CD4-positive, alpha-beta T cell (primary cell): ENCODE measurements around the gene IL1RAPL2. TPM values are rescaled to one million over a fixed set of nuclear protein-coding genes. Genes with fewer than 3 reads are reported as not detected.

ENCODE experiments used
- ATAC-seq: fragments of 200-7000 bp; cut with Tn5 transposase; one replicate; pipeline ENCODE4 v1.10.0; 2022; ENCODE audit warnings: mild to moderate bottlenecking; ENCODE audit not compliant: poor library complexity
- CTCF ChIA-PET: fragments of 350-600 bp; sonication (Branson Sonifier 250); formaldehyde crosslinking; loops from one replicate; lab custom pipeline; 2021; ENCODE audit warnings: antibody characterized with exemption, inconsistent platforms; lab: Charles Lee
- POLR2A ChIA-PET: fragments of 350-600 bp; sonication (Branson Sonifier 250); formaldehyde crosslinking; loops from one replicate; lab custom pipeline; 2021; ENCODE audit warnings: antibody characterized with exemption, inconsistent platforms; lab: Charles Lee
- DNase-seq, 14 experiments: peaks; one replicate each; pipeline ENCODE4 v3.0.0-alpha.2; 2013 to 2020; ENCODE audit warnings: mixed read lengths in 2 of 14
- H3K27ac ChIP-seq, 2 donors: one replicate each; pipeline versions ENCODE4 v1.5.1 to v1.7.0; 2013; ENCODE audit warnings: low read length in 2 of 2, low read depth in 1 of 2, mild to moderate bottlenecking in 1 of 2
- H3K27me3 ChIP-seq, 2 experiments: 1 replicate in 1 of 2; 2 replicates in 1 of 2; pipeline versions ENCODE4 v1.6.1 to v1.7.0; 2013; ENCODE audit warnings: low read length in 2 of 2, control low read depth in 1 of 2, mild to moderate bottlenecking in 1 of 2, moderate library complexity in 1 of 2; ENCODE audit not compliant: insufficient read depth in 2 of 2, control insufficient read depth in 1 of 2
- H3K36me3 ChIP-seq: one replicate; pipeline ENCODE4 v1.6.1; 2013; ENCODE audit warnings: low read length, control low read depth; ENCODE audit not compliant: insufficient read depth
- H3K4me1 ChIP-seq: one replicate; pipeline ENCODE4 v1.6.1; 2013; ENCODE audit warnings: low read length, control low read depth; ENCODE audit not compliant: insufficient read depth
- H3K4me3 ChIP-seq: one replicate; pipeline ENCODE4 v1.5.1; 2013; ENCODE audit warnings: mild to moderate bottlenecking, low read length, moderate library complexity
- H3K9me3 ChIP-seq, 2 experiments: 1 replicate in 1 of 2; 2 replicates in 1 of 2; pipeline versions ENCODE4 v1.6.1 to v1.7.0; 2013; ENCODE audit warnings: low read length in 2 of 2, mild to moderate bottlenecking in 2 of 2, control low read depth in 1 of 2, moderate library complexity in 1 of 2; ENCODE audit not compliant: control insufficient read depth in 1 of 2, insufficient read depth in 1 of 2
- H3K27ac Mint-ChIP-seq: one replicate; pipeline ENCODE4 v1.8.0; 2020; ENCODE audit warnings: mixed read lengths
- H3K27me3 Mint-ChIP-seq: one replicate; pipeline ENCODE4 v1.8.0; 2021; ENCODE audit warnings: mixed read lengths
- H3K36me3 Mint-ChIP-seq: one replicate; pipeline ENCODE4 v1.8.0; 2021; ENCODE audit warnings: low read depth, mixed read lengths
- H3K4me1 Mint-ChIP-seq: one replicate; pipeline ENCODE4 v1.8.0; 2021; ENCODE audit warnings: low read depth, mixed read lengths
- H3K4me3 Mint-ChIP-seq: one replicate; pipeline ENCODE4 v1.8.0; 2020; ENCODE audit warnings: mild to moderate bottlenecking, mixed read lengths
- H3K9me3 Mint-ChIP-seq: one replicate; pipeline ENCODE4 v1.8.0; 2020; ENCODE audit warnings: mixed read lengths
- intact Hi-C, 2 experiments: fragments of 100-400 bp; cut with DNase I in 1 of 2; cut with micrococcal nuclease in 1 of 2; formaldehyde crosslinking; loops; one replicate each; pipeline versions ENCODE4 v1.15.1 to v1.9.0; 2023 to 2025; cut with DNase I, micrococcal nuclease
- total RNA-seq, 174 experiments: library from RNA in 2 of 174; stranded (reverse) in 2 of 174; gene quantifications; one replicate each; pipeline ENCODE4 v1.2.3 and lab custom pipeline; 2021 to 2026
- TF ChIP-seq, protein P1 (sequence below): fragments of 200-600 bp; IDR thresholded peaks from one replicate; pipeline ENCODE4 v1.8.0; 2022; ENCODE audit warnings: antibody characterized with exemption, mild to moderate bottlenecking

Gene IL1RAPL2
- total RNA-seq, 2 experiments from 2014 or later: not detected

DNA sequence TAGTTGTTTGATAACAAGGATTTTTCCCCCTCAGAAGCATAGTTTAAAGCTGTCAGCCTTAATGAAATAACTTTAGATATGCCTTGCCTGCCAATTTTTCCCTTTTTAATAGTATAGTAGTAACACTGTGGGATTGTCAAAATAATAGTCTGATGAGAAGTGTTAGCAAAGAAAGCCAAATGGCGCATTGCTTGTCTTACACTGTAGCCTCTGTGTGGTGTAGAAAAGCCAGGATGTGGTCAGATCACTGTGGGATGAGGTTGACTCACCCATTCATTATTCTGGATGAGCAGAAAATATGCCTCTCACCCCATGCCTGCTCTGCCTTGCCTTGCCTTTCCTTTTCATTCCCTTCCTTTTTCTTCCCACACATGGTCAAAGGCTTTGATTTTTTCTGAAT, 998.5 kb downstream of the IL1RAPL2 start:
- Histone ChIP-seq H3K4me1 (no peaks in the 10 kb centered on the region), H3K36me3 (no peaks in the 10 kb centered on the region), H3K27me3 (no peaks in the 10 kb centered on the region), H3K4me3 (no peak overlapping the region), H3K9me3 (no peaks in the 10 kb centered on the region), H3K27ac (no peak overlapping the region)
- intact Hi-C loops: no loop called here
- TF ChIP-seq, protein P1, sequence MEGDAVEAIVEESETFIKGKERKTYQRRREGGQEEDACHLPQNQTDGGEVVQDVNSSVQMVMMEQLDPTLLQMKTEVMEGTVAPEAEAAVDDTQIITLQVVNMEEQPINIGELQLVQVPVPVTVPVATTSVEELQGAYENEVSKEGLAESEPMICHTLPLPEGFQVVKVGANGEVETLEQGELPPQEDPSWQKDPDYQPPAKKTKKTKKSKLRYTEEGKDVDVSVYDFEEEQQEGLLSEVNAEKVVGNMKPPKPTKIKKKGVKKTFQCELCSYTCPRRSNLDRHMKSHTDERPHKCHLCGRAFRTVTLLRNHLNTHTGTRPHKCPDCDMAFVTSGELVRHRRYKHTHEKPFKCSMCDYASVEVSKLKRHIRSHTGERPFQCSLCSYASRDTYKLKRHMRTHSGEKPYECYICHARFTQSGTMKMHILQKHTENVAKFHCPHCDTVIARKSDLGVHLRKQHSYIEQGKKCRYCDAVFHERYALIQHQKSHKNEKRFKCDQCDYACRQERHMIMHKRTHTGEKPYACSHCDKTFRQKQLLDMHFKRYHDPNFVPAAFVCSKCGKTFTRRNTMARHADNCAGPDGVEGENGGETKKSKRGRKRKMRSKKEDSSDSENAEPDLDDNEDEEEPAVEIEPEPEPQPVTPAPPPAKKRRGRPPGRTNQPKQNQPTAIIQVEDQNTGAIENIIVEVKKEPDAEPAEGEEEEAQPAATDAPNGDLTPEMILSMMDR: no peak
- ChIA-PET CTCF (no interaction called here), POLR2A (no interaction called here)
- DNase-seq (no peak), ATAC-seq (no peak)
- H3K27ac Mint-ChIP-seq: no peak overlapping the region
- H3K4me3 Mint-ChIP-seq: no peak overlapping the region
- H3K9me3 Mint-ChIP-seq: peaks cover 4% of the 10 kb centered on the region
- H3K27me3 Mint-ChIP-seq: no peaks in the 10 kb centered on the region
- H3K36me3 Mint-ChIP-seq: no peaks in the 10 kb centered on the region
- H3K4me1 Mint-ChIP-seq: no peaks in the 10 kb centered on the region

- Histone ChIP-seq H3K4me3 (no peak overlapping the region), H3K4me1 (no peaks in the 10 kb centered on the region), H3K36me3 (no peaks in the 10 kb centered on the region), H3K27ac (no peak overlapping the region), H3K9me3 (no peaks in the 10 kb centered on the region), H3K27me3 (no peaks in the 10 kb centered on the region)
- Mint-ChIP-seq H3K4me1 (no peaks in the 10 kb centered on the region), H3K9me3 (peaks cover 7% of the 10 kb centered on the region), H3K36me3 (no peaks in the 10 kb centered on the region), H3K4me3 (no peak overlapping the region), H3K27ac (no peak overlapping the region), H3K27me3 (no peaks in the 10 kb centered on the region)
- DNase-seq (no peak), ATAC-seq (no peak)
- TF ChIP-seq, protein P1: no peak
- ChIA-PET POLR2A (no interaction called here), CTCF (no interaction called here)
- intact Hi-C loops: no loop called here
These were observed 999.9 kb downstream of the IL1RAPL2 start for GRCh38 chrX:105565856-105566255.

GRCh38 chrX:105567082-105567481, 1001.1 kb downstream of the IL1RAPL2 start:
- no peak overlapping the region for H3K4me3 ChIP-seq
- Mint-ChIP-seq H3K4me3 (no peak overlapping the region), H3K9me3 (peaks cover 7% of the 10 kb centered on the region), H3K36me3 (no peaks in the 10 kb centered on the region), H3K27ac (no peak overlapping the region), H3K27me3 (no peaks in the 10 kb centered on the region), H3K4me1 (no peaks in the 10 kb centered on the region)
- ATAC-seq (no peak), DNase-seq (no peak)
- H3K27ac ChIP-seq: no peak overlapping the region
- H3K36me3 ChIP-seq: no peaks in the 10 kb centered on the region
- ChIA-PET POLR2A (no interaction called here), CTCF (no interaction called here)
- no peaks in the 10 kb centered on the region for H3K4me1 ChIP-seq
- TF ChIP-seq, protein P1: no peak
- intact Hi-C loops: no loop called here
- no peaks in the 10 kb centered on the region for H3K27me3 ChIP-seq
- H3K9me3 ChIP-seq: no peaks in the 10 kb centered on the region
